ENCODE measurements around the gene NECTIN2. TPM values are rescaled to one million over a fixed set of nuclear protein-coding genes. Genes with fewer than 3 reads are reported as not detected.

Gene NECTIN2
- polyA plus RNA-seq (2012; ENCODE audit: insufficient read depth, insufficient read length, low read depth), result 105 TPM

- Histone ChIP-seq H3K4me1 (peaks cover 16% of the 10 kb centered on the region), H3K9me3 (no peaks in the 10 kb centered on the region), H3K36me3 (no peaks in the 10 kb centered on the region), H3K27me3 (peaks cover 9% of the 10 kb centered on the region), H3K4me3 (ENCODE audit: low read depth, low read length) (peak within 1 kb of the TSS; percentile 71)
- peak; percentile 80 for TF ChIP-seq CTCF (IDR thresholded peaks at IDR 0.05; ENCODE audit: low read depth, low read length)
- peak; percentile 100 for DNase-seq
Observed at GRCh38 chr19:44845612-44846454, at the start of gene NECTIN2. Gene NECTIN2, plus strand, starts transcription at chr19:44846297. Its CDS starts 229 bp downstream, at chr19:44846526.

- H3K27me3 ChIP-seq, result no peaks in the 10 kb centered on the region
- no peaks in the 10 kb centered on the region for H3K9me3 ChIP-seq
- no peak overlapping the region for H3K4me3 ChIP-seq (ENCODE audit: low read depth, low read length)
- TF ChIP-seq CTCF (IDR thresholded peaks at IDR 0.05; ENCODE audit: low read depth, low read length), result no peak
- DNase-seq, result no peak
- no peaks in the 10 kb centered on the region for H3K36me3 ChIP-seq
- no peaks in the 10 kb centered on the region for H3K4me1 ChIP-seq
Observed at GRCh38 chr19:44796701-44797115, 49.4 kb upstream of the NECTIN2 start.

GRCh38 chr19:44799627-44800346 lies 46.3 kb upstream of the NECTIN2 start:
- Histone ChIP-seq H3K36me3 (no peaks in the 10 kb centered on the region), H3K4me1 (no peaks in the 10 kb centered on the region), H3K9me3 (no peaks in the 10 kb centered on the region), H3K27me3 (no peaks in the 10 kb centered on the region), H3K4me3 (ENCODE audit: low read depth, low read length) (no peak overlapping the region)
- DNase-seq, result no peak
- TF ChIP-seq CTCF (IDR thresholded peaks at IDR 0.05; ENCODE audit: low read depth, low read length), result no peak

GRCh38 chr19:44800461-44800860 lies 45.6 kb upstream of the NECTIN2 start:
- peak; percentile 90 for DNase-seq
- peak; percentile 96 for TF ChIP-seq CTCF (IDR thresholded peaks at IDR 0.05; ENCODE audit: low read depth, low read length)
- Histone ChIP-seq H3K4me3 (ENCODE audit: low read depth, low read length) (no peak overlapping the region), H3K36me3 (no peaks in the 10 kb centered on the region), H3K4me1 (no peaks in the 10 kb centered on the region), H3K9me3 (no peaks in the 10 kb centered on the region), H3K27me3 (0 out of 2 replicates have a peak, but pooled peaks cover 2% of the 10 kb centered on the region)

GRCh38 chr19:44803442-44804428 lies 42.4 kb upstream of the NECTIN2 start:
- TF ChIP-seq CTCF (IDR thresholded peaks at IDR 0.05; ENCODE audit: low read depth, low read length), result no peak
- peaks cover 5% of the 10 kb centered on the region; the same call in 1 of the 2 replicates for H3K27me3 ChIP-seq
- no peaks in the 10 kb centered on the region for H3K9me3 ChIP-seq
- no peak for DNase-seq
- H3K4me3 ChIP-seq (ENCODE audit: low read depth, low read length), result no peak overlapping the region
- H3K36me3 ChIP-seq, result no peaks in the 10 kb centered on the region
- no peaks in the 10 kb centered on the region for H3K4me1 ChIP-seq

Measured in BE2C (cell line).